KMS-11 (cell line): ENCODE measurements around the gene KIF14.

ENCODE experiments used
- H2AFZ ChIP-seq: fragments of 200-600 bp; sonication (generic); 2 replicates; pipeline ENCODE4 v1.6.1; 2016; ENCODE audit warnings: antibody characterized with exemption, mixed run types, low read depth
- H3K27ac ChIP-seq: fragments of 200-600 bp; sonication (generic); 2 replicates; pipeline ENCODE4 v1.6.1; 2016; ENCODE audit warnings: mild to moderate bottlenecking, mixed run types
- H3K27me3 ChIP-seq: fragments of 200-600 bp; sonication (generic); 2 replicates; pipeline ENCODE4 v1.6.1; 2017; ENCODE audit warnings: mild to moderate bottlenecking, low read depth, mixed run types, moderate library complexity; ENCODE audit not compliant: insufficient read depth
- H3K36me3 ChIP-seq: fragments of 200-600 bp; sonication (generic); 2 replicates; pipeline ENCODE4 v1.6.1; 2017; ENCODE audit warnings: mild to moderate bottlenecking, mixed run types; ENCODE audit not compliant: insufficient read depth
- H3K4me1 ChIP-seq: fragments of 200-600 bp; sonication (generic); 2 replicates; pipeline ENCODE4 v1.6.1; 2016; ENCODE audit warnings: mild to moderate bottlenecking, low read depth, mixed run types; ENCODE audit not compliant: poor library complexity, severe bottlenecking
- H3K4me2 ChIP-seq: fragments of 200-600 bp; sonication (generic); 2 replicates; pipeline ENCODE4 v1.7.0; 2016; ENCODE audit warnings: mild to moderate bottlenecking, mixed run types
- H3K4me3 ChIP-seq: fragments of 200-600 bp; sonication (generic); IDR thresholded peaks from 2 replicates; pipeline ENCODE4 v1.6.1; 2017; ENCODE audit warnings: low read depth, low read length, mixed read lengths; ENCODE audit not compliant: insufficient read depth
- H3K79me2 ChIP-seq: fragments of 200-600 bp; sonication (generic); 2 replicates; pipeline ENCODE4 v1.6.1; 2016; ENCODE audit warnings: low read depth, mixed run types; ENCODE audit not compliant: insufficient read depth
- H3K9ac ChIP-seq: fragments of 200-600 bp; sonication (generic); 2 replicates; pipeline ENCODE4 v1.6.1; 2016; ENCODE audit warnings: mild to moderate bottlenecking, mixed run types
- H4K20me1 ChIP-seq: fragments of 200-600 bp; sonication (generic); 2 replicates; pipeline ENCODE4 v1.6.1; 2016; ENCODE audit warnings: mild to moderate bottlenecking, mixed run types; ENCODE audit not compliant: insufficient read depth
- CTCF ChIP-seq: fragments of 200-600 bp; sonication (generic); conservative IDR thresholded peaks from 2 replicates; pipeline ENCODE4 v1.6.1; 2017; ENCODE audit warnings: low read depth, mild to moderate bottlenecking, antibody characterized with exemption, low read length, moderate library complexity, mixed read lengths

Gene KIF14

GRCh38 chr1:200550367-200550766 lies 70.2 kb downstream of the KIF14 start:
- 0 out of 2 replicates have a peak, but pooled peaks cover 4% of the 10 kb centered on the region for H3K36me3 ChIP-seq
- no peak overlapping the region for H2AFZ ChIP-seq
- H3K4me3 ChIP-seq, result no peak overlapping the region
- no peaks in the 10 kb centered on the region for H4K20me1 ChIP-seq
- H3K27me3 ChIP-seq, result no peaks in the 10 kb centered on the region
- TF ChIP-seq CTCF, result no peak
- no peaks in the 10 kb centered on the region for H3K79me2 ChIP-seq
- H3K4me2 ChIP-seq, result no peak overlapping the region
- H3K4me1 ChIP-seq, result peaks cover 9% of the 10 kb centered on the region
- H3K9ac ChIP-seq, result no peak overlapping the region
- H3K27ac ChIP-seq, result no peak overlapping the region

GRCh38 chr1:200547386-200547785 lies 73.2 kb downstream of the KIF14 start:
- Histone ChIP-seq H2AFZ (no peak overlapping the region), H3K79me2 (no peaks in the 10 kb centered on the region), H3K36me3 (no peaks in the 10 kb centered on the region), H3K4me2 (no peak overlapping the region), H3K4me3 (no peak overlapping the region), H3K27me3 (no peaks in the 10 kb centered on the region), H3K9ac (no peak overlapping the region), H3K4me1 (peaks cover 9% of the 10 kb centered on the region), H3K27ac (no peak overlapping the region), H4K20me1 (no peaks in the 10 kb centered on the region)
- no peak for TF ChIP-seq CTCF

- H3K36me3 ChIP-seq, result no peaks in the 10 kb centered on the region
- no peak overlapping the region for H3K4me2 ChIP-seq
- no peaks in the 10 kb centered on the region for H3K27me3 ChIP-seq
- peaks cover 9% of the 10 kb centered on the region for H3K4me1 ChIP-seq
- TF ChIP-seq CTCF, result no peak
- no peak overlapping the region for H2AFZ ChIP-seq
- no peaks in the 10 kb centered on the region for H4K20me1 ChIP-seq
- H3K79me2 ChIP-seq, result no peaks in the 10 kb centered on the region
- H3K9ac ChIP-seq, result no peak overlapping the region
- H3K27ac ChIP-seq, result no peak overlapping the region
- H3K4me3 ChIP-seq, result no peak overlapping the region
These were observed 74.0 kb downstream of the KIF14 start for GRCh38 chr1:200546577-200546976.

- H4K20me1 ChIP-seq, result no peaks in the 10 kb centered on the region
- TF ChIP-seq CTCF, result no peak
- no peak overlapping the region for H3K9ac ChIP-seq
- no peaks in the 10 kb centered on the region for H3K27me3 ChIP-seq
- H3K36me3 ChIP-seq, result no peaks in the 10 kb centered on the region
- no peak overlapping the region for H3K27ac ChIP-seq
- no peak overlapping the region for H2AFZ ChIP-seq
- H3K4me1 ChIP-seq, result peaks cover 9% of the 10 kb centered on the region
- no peak overlapping the region for H3K4me3 ChIP-seq
- no peak overlapping the region for H3K4me2 ChIP-seq
- H3K79me2 ChIP-seq, result no peaks in the 10 kb centered on the region
These were observed 78.4 kb downstream of the KIF14 start for GRCh38 chr1:200542162-200542561.

GRCh38 chr1:200540281-200540680 lies 80.3 kb downstream of the KIF14 start:
- Histone ChIP-seq H2AFZ (no peak overlapping the region), H3K27ac (no peak overlapping the region), H3K4me2 (no peak overlapping the region), H3K27me3 (no peaks in the 10 kb centered on the region), H3K4me1 (no peaks in the 10 kb centered on the region), H3K36me3 (no peaks in the 10 kb centered on the region), H3K79me2 (no peaks in the 10 kb centered on the region), H4K20me1 (no peaks in the 10 kb centered on the region), H3K9ac (no peak overlapping the region), H3K4me3 (no peak overlapping the region)
- TF ChIP-seq CTCF, result no peak
